GM13976 (cell line): ENCODE measurements around the gene MSRB3.

Source experiments
- DNase-seq: peaks from one replicate; pipeline ENCODE4 v3.0.0; 2012; ENCODE audit warnings: low spot score
- in situ Hi-C: fragments of 300-500 bp; cut with MboI; formaldehyde crosslinking; loops from one replicate; pipeline ENCODE4 v1.12.0; 2022; ENCODE audit warnings: low sequenced_read_pairs, mixed read lengths, inconsistent platforms; ENCODE audit not compliant: unreplicated experiment
- TF ChIP-seq, protein P1 (sequence below): IDR thresholded peaks from 2 replicates; pipeline ENCODE4 v1.5.1; 2012; ENCODE audit warnings: borderline replicate concordance, mild to moderate bottlenecking; ENCODE audit not compliant: insufficient read depth; ENCODE audit errors: extremely low read depth, missing control alignments, control extremely low read depth

The MSRB3 gene

DNA sequence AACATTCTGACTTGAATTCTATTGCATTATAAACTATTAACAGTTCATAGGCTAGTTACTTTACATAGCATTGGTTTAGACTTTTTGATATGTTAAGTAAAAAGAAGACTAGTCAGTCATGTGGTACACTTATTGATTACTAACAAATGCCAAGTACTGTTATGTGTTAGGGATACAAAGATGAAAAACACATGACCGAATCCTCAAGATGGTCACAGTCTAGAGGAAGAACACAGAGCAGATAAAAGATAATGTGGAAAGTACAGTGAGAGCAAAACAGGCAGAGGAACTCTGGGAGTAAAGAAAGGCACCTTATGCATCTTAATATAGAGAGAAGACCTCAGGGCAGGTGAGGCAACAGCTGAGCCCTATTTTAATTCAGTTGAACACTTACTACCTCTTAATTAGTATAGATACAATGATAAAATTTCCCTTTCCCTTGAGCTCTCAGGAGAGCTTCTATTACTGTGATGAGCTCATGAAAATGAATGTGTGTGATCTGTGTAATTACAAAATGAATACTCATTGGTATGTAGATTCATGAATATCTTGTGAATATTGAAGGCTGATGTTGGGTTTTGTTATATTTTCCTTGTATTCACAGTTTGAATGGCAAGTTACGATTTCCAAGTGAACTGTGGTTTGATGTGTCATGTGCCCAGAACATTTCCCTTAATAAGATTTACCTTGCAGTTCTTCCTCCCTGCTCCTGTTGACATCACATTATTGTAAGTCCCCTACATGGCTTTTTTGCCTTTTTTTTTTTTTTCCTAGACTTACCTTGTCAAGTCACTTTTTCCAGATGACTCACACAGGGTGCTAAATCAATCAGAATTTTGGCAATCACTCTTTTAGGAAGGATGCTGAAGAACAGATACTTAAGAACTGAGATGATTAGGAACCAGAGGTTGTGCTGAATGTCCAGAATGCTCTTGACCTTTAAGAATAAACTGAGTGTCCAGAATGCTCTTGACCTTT, 29.5 kb upstream of the MSRB3 start:
- in situ Hi-C loops, result loop anchor here (25.0 kb wide), 1 partner anchor 362 kb away; no protein-coding TSS in a partner anchor
- TF ChIP-seq, protein P1, sequence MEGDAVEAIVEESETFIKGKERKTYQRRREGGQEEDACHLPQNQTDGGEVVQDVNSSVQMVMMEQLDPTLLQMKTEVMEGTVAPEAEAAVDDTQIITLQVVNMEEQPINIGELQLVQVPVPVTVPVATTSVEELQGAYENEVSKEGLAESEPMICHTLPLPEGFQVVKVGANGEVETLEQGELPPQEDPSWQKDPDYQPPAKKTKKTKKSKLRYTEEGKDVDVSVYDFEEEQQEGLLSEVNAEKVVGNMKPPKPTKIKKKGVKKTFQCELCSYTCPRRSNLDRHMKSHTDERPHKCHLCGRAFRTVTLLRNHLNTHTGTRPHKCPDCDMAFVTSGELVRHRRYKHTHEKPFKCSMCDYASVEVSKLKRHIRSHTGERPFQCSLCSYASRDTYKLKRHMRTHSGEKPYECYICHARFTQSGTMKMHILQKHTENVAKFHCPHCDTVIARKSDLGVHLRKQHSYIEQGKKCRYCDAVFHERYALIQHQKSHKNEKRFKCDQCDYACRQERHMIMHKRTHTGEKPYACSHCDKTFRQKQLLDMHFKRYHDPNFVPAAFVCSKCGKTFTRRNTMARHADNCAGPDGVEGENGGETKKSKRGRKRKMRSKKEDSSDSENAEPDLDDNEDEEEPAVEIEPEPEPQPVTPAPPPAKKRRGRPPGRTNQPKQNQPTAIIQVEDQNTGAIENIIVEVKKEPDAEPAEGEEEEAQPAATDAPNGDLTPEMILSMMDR, result no peak
- DNase-seq, result no peak

DNA sequence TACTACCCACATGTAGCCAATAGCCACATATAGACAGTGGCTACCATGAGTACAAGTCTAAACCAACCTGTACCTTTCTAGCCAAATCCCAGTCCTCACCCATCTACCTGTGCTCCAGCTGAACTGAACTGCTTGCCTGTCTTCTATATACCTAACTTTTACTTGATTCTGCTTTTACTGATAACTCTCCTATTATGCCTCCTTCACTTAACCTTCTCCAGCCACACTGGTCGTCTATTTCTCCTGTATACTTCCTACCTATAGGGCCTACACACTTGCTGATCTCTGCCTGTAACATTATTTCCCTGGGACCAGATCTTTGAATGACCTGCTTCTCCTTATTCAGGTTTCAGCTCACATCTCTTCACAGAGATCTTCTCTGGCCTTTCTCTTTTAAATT, 26.0 kb upstream of the MSRB3 start:
- DNase-seq, result no peak
- TF ChIP-seq, protein P1, result no peak
- in situ Hi-C loops, result no loop called here

GRCh38 chr12:65257986-65258385, 20.5 kb upstream of the MSRB3 start:
- in situ Hi-C loops, result no loop called here
- TF ChIP-seq, protein P1, result no peak
- DNase-seq, result no peak

- TF ChIP-seq, protein P1, result no peak
- in situ Hi-C loops, result no loop called here
- DNase-seq, result no peak
Measured at GRCh38 chr12:65259501-65259900, 19.0 kb upstream of the MSRB3 start.

DNA sequence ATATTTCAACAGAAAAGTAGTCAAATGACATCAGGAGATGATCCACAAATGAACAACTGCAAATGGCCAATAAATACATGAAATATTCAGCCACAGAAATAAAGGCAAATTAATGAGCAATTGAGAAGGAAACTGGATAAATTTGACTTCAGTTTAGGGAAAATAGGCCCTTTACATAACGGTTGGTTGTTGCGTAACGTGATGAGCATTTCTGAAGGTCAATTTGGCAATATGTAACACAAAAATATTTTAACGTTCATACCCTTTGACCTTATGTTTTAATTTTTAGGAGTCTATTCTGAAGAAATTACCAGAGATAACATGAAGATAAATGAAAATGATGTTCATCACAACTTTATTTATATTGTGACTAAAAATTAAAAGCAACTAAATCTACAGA, 14.7 kb upstream of the MSRB3 start:
- in situ Hi-C loops, result no loop called here
- DNase-seq, result no peak
- TF ChIP-seq, protein P1, result no peak

DNA sequence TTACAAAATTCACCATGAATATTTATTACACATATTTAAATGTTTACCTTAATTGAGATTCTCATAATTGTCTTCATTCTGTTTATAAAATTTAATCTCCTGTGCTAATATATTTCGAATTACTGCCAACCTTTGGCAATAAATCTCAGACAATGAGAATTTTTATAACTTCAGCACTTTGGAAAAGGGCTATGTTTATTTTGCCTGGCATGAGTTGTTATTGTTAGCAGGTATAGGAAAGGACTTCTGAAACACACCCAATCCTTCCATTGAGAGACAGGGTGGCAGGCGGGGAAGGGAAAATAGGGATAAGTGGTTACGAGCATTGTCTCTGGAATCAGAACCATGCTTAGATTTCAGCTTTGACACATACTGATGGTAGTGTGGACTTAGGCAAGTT, 12.1 kb upstream of the MSRB3 start:
- DNase-seq, result no peak
- in situ Hi-C loops, result no loop called here
- TF ChIP-seq, protein P1, result no peak
